Aorta (tissue), 5 donors: Measurements from ENCODE around the gene LTA. TPM values are rescaled to one million over a fixed set of nuclear protein-coding genes. Genes with fewer than 3 reads are reported as not detected.

Experiments used
- ATAC-seq: fragments of 200-7000 bp; cut with Tn5 transposase; one replicate; pipeline ENCODE4 v1.9.1; 2022; ENCODE audit warnings: moderate library complexity; ENCODE audit not compliant: low FRiP score
- DNase-seq, 2 donors: peaks; one replicate each; pipeline ENCODE4 v3.0.0-alpha.2; 2020
- H3K27ac ChIP-seq, 2 donors: one replicate each; pipeline ENCODE4 v1.5.1; 2013; ENCODE audit warnings: low read length in 2 of 2, mild to moderate bottlenecking in 2 of 2, moderate library complexity in 2 of 2, control low read depth in 1 of 2, inconsistent platforms in 1 of 2, low read depth in 1 of 2
- H3K27me3 ChIP-seq, 2 donors: one replicate each; pipeline ENCODE4 v1.6.1; 2013; ENCODE audit warnings: control low read depth in 1 of 2, low read length in 1 of 2, mild to moderate bottlenecking in 1 of 2, moderate library complexity in 1 of 2; ENCODE audit not compliant: insufficient read depth in 2 of 2, control insufficient read depth in 1 of 2
- H3K36me3 ChIP-seq, 2 donors: one replicate each; pipeline ENCODE4 v1.6.1; 2013; ENCODE audit warnings: control low read depth in 1 of 2, low read length in 1 of 2, mild to moderate bottlenecking in 1 of 2; ENCODE audit not compliant: insufficient read depth in 2 of 2, control insufficient read depth in 1 of 2
- H3K4me1 ChIP-seq, 2 donors: one replicate each; pipeline ENCODE4 v1.6.1; 2013; ENCODE audit warnings: low read length in 2 of 2, control low read depth in 1 of 2, mild to moderate bottlenecking in 1 of 2, moderate library complexity in 1 of 2; ENCODE audit not compliant: insufficient read depth in 2 of 2, control insufficient read depth in 1 of 2
- H3K4me3 ChIP-seq, 2 donors: one replicate each; pipeline ENCODE4 v1.5.1; 2013; ENCODE audit warnings: low read length in 2 of 2, control low read depth in 1 of 2, mild to moderate bottlenecking in 1 of 2
- H3K9me3 ChIP-seq: one replicate; pipeline ENCODE4 v1.6.1; 2013; ENCODE audit warnings: mild to moderate bottlenecking, low read length; ENCODE audit not compliant: control insufficient read depth
- WGBS, 2 donors: extraction: QIAGEN DNeasy Blood & Tissue Kit; methylation state at CpG; one replicate each; pipeline ENCODE4 v1.1.7; 2013; 5-methylcytosine and 5-hydroxymethylcytosine counted together
- intact Hi-C, 2 donors: fragments of 100-400 bp; cut with DNase I; formaldehyde crosslinking; loops; one replicate each; pipeline versions ENCODE4 v1.14.2 to v1.15.0; 2022
- polyA plus RNA-seq, 2 donors: library from polyadenylated mRNA; stranded (reverse); fragments of 200-250 nt; gene quantifications; one replicate each; pipeline ENCODE4 v1.2.3, GENCODE V29; 2013
- total RNA-seq, 2 donors: library from RNA; stranded (reverse); fragmentation: NEBNext Ultra II Directional; extraction: Animal tissue kit (Norgen Biotek cat#: 25700); gene quantifications; one replicate each; pipeline ENCODE4 v1.2.1, GENCODE V29; 2021
- donor health status: healthy with polysubstance abuse.
- donor health status: Bipolar disorder and iron deficiency.
- donor health status: DM: no; HTN: no; CAD: no.
- donor health status: DM: no; HTN: no; CAD: no.
- donor health status: DM: yes; HTN: yes; CAD: no.

Gene LTA
- total and polyA plus RNA-seq, 4 donors, result 0.18 TPM; not detected in 3

GRCh38 chr6:31541059-31541657 is 30.9 kb upstream of the LTA start:
- peak in 1 of 2 donors; percentile 84 for DNase-seq
- Histone ChIP-seq H3K36me3 (peaks cover 5 to 14% of the 10 kb centered on the region in 2 donors), H3K4me1 (peaks cover 3% of the 10 kb centered on the region in 2 donors), H3K4me3 (peak overlapping the region; percentile 77 to 78), H3K27ac (peak overlapping the region in 1 of 2 donors; percentile 94), H3K27me3 (no peaks in the 10 kb centered on the region), H3K9me3 (no peaks in the 10 kb centered on the region)
- ATAC-seq, result no peak
- intact Hi-C loops, result loop anchor here in 1 of 2 donors (5.0 kb wide), 2 partner anchors 49 to 636 kb away; partner anchors contain the start of genes AGPAT1 and RNF5
- 0% methylated on average over 21 of the region's 21 CpGs for whole genome bisulfite sequencing, 2 donors

DNA sequence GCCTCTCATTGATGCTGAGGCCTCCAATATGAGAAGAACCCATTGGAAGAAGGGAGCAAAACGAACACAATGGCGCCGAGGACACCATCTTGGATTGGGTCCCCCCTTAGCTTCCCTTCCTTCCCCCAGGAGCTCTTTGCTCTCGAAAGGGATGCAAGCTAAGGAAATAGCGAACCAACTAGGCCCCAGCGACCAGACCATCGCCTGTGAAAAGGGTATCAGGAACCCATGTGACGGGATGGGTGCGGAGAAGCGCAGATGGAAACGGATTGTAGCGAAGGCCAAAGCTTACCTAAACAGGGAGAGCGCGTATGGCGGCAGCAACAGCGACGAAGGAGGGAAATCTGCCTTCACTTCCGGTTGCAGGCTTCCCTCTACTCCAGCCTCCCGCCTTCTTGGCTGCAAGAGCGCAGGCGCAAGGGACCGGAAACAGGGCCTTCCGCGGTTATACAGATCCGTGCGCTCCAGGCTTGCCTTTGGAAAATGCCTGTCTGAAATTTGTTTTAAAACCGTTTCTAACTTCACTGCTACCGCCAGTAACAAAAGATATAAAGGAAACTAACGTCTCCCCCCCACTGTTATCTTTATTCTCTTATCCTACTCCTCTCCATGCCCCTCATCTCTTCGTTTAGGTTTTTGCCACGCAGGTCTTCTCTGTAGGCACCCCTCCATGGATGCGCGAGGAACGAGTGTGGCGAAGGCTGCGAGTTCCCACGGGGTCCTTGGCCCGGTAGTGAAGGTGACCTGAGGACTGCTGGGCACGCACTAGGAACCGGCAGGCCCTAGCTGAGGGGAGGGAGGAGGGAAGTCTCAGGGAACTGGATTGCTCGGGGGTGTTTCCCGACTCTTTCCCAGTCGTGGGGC is 30.2 kb upstream of the LTA start, which contains the start of gene DDX39B:
Gene DDX39B (minus strand): TSS at position 346 of the 864 bp plus-strand sequence. CDS start 1,471 bp downstream, outside the sequence.
- H3K4me1 ChIP-seq, result peaks cover 3% of the 10 kb centered on the region in 2 donors
- H3K4me3 ChIP-seq, result peak within 1 kb of the TSS; percentile 77 to 78
- H3K27me3 ChIP-seq, result no peaks in the 10 kb centered on the region
- H3K27ac ChIP-seq, result peak within 1 kb of the TSS; percentile 47 to 94
- H3K36me3 ChIP-seq, result peaks cover 5 to 10% of the 10 kb centered on the region in 2 donors
- DNase-seq, result peak; percentile 97
- no peaks in the 10 kb centered on the region for H3K9me3 ChIP-seq
- intact Hi-C loops, result loop anchor here in 1 of 2 donors (5.0 kb wide), 2 partner anchors 50 to 635 kb away; partner anchors contain the start of genes AGPAT1 and RNF5
- ATAC-seq, result peak; percentile 97
- WGBS, 2 donors, result 0% methylated on average over 39 to 43 of the region's 43 CpGs

- no peaks in the 10 kb centered on the region for H3K27me3 ChIP-seq
- intact Hi-C loops, result loop anchor here in 1 of 2 donors (5.0 kb wide), 2 partner anchors 51 to 634 kb away; partner anchors contain the start of genes AGPAT1 and RNF5
- peaks cover 3% of the 10 kb centered on the region in 2 donors for H3K4me1 ChIP-seq
- H3K27ac ChIP-seq, result no peak overlapping the region
- ATAC-seq (no peak), DNase-seq (no peak)
- peaks cover 2 to 7% of the 10 kb centered on the region in 2 donors for H3K36me3 ChIP-seq
- H3K9me3 ChIP-seq, result no peaks in the 10 kb centered on the region
- H3K4me3 ChIP-seq, result no peak overlapping the region
- WGBS, 2 donors, result 89 to 90% methylated on average over 6 of the region's 6 CpGs
Observed at GRCh38 chr6:31543639-31544038, 28.4 kb upstream of the LTA start.

GRCh38 chr6:31544676-31545075 is 27.4 kb upstream of the LTA start:
- Histone ChIP-seq H3K4me3 (no peak overlapping the region), H3K9me3 (no peaks in the 10 kb centered on the region), H3K4me1 (peaks cover 2 to 3% of the 10 kb centered on the region in 2 donors), H3K27ac (no peak overlapping the region), H3K36me3 (no peaks in the 10 kb centered on the region), H3K27me3 (no peaks in the 10 kb centered on the region)
- intact Hi-C loops, result loop anchor here in 1 of 2 donors (5.0 kb wide), 2 partner anchors 52 to 633 kb away; partner anchors contain the start of genes AGPAT1 and RNF5
- whole genome bisulfite sequencing, 2 donors, result 59 to 64% methylated on average over 2 of the region's 2 CpGs
- DNase-seq, result no peak
- no peak for ATAC-seq

DNA sequence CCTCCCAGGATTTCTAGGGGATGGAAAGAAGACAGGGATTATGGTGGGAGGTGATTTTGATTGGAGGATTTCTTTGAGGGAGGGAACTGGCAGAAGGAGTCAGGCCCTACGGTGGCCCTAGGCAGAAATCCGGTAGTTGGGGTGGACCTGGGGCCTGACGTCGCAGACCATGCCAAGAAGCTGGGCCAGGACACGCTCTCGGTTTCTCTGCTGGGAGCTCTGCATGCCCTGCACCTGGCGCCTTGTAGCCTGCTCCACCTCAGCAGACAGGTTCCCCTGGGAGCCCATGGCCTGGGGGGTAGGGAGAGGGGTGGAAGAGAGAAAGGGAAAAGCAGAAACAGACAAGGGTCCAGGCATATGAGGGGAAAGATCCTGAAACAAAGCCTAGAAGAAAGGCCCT is 26.8 kb upstream of the LTA start:
- intact Hi-C loops, result no loop called here
- ATAC-seq (no peak), DNase-seq (no peak)
- WGBS, 2 donors, result 64 to 72% methylated on average over 7 of the region's 7 CpGs
- no peaks in the 10 kb centered on the region for H3K36me3 ChIP-seq
- H3K4me3 ChIP-seq, result no peak overlapping the region
- H3K9me3 ChIP-seq, result no peaks in the 10 kb centered on the region
- H3K27ac ChIP-seq, result no peak overlapping the region
- peaks cover 2 to 3% of the 10 kb centered on the region in 2 donors for H3K4me1 ChIP-seq
- no peaks in the 10 kb centered on the region for H3K27me3 ChIP-seq

- ATAC-seq, result peak; percentile 90
Observed at GRCh38 chr6:31546339-31546957, 25.6 kb upstream of the LTA start, which contains the start of gene ATP6V1G2. Gene ATP6V1G2 (minus strand): TSS chr6:31546608. CDS start chr6:31546559, 49 bp downstream.

GRCh38 chr6:31546958-31547726 is 24.9 kb upstream of the LTA start, which contains the start of gene NFKBIL1:
Gene NFKBIL1 (plus strand): TSS chr6:31547608. CDS start chr6:31547695, 87 bp downstream.
- WGBS, 2 donors, result 0 to 1% methylated on average over 25 of the region's 25 CpGs
- intact Hi-C loops, result loop anchor here (1.0 to 2.0 kb wide), 3 partner anchors 34 to 52 kb away; no protein-coding TSS in a partner anchor
- DNase-seq (peak; percentile 97), ATAC-seq (peak; percentile 97)
- H3K27me3 ChIP-seq, result no peaks in the 10 kb centered on the region
- no peaks in the 10 kb centered on the region for H3K4me1 ChIP-seq
- peak within 1 kb of the TSS; percentile 14 to 59 for H3K4me3 ChIP-seq
- peak within 1 kb of the TSS in 1 of 2 donors; percentile 31 for H3K27ac ChIP-seq
- no peaks in the 10 kb centered on the region for H3K36me3 ChIP-seq
- no peaks in the 10 kb centered on the region for H3K9me3 ChIP-seq

More at GRCh38 chr6:31546339-31546957, 25.6 kb upstream of the LTA start, which contains the start of gene ATP6V1G2:
- intact Hi-C loops, result loop anchor here (1.0 to 2.0 kb wide), 3 partner anchors 34 to 53 kb away; no protein-coding TSS in a partner anchor
- no peaks in the 10 kb centered on the region for H3K27me3 ChIP-seq
- peak within 1 kb of the TSS in 1 of 2 donors; percentile 31 for H3K27ac ChIP-seq
- no peaks in the 10 kb centered on the region for H3K36me3 ChIP-seq
- 5 to 6% methylated on average over 11 of the region's 11 CpGs for WGBS, 2 donors
- H3K4me1 ChIP-seq, result no peaks in the 10 kb centered on the region
- peak within 1 kb of the TSS; percentile 14 to 22 for H3K4me3 ChIP-seq
- no peaks in the 10 kb centered on the region for H3K9me3 ChIP-seq
- peak; percentile 88 to 94 for DNase-seq
